NCI-H345 treated with DMSO at 0.1 percent for 48 hours (cell line): Measurements from ENCODE around the gene TPPP2.

Experiments
- DNase-seq: peaks from one replicate; lab custom pipeline; 2025; ENCODE audit not compliant: unreplicated experiment; lab: John Stamatoyannopoulos, UW

Gene TPPP2

GRCh38 chr14:21074398-21075272 lies 44.6 kb downstream of the TPPP2 start:
- no peak for DNase-seq

- DNase-seq = no peak
Measured at GRCh38 chr14:21075719-21076437, 45.9 kb downstream of the TPPP2 start.

- no peak for DNase-seq
Measured at GRCh38 chr14:21077672-21078071, 47.7 kb downstream of the TPPP2 start.

- DNase-seq = no peak
Measured at GRCh38 chr14:21078287-21078686, 48.3 kb downstream of the TPPP2 start.

- no peak for DNase-seq
Measured at GRCh38 chr14:21078726-21079125, 48.7 kb downstream of the TPPP2 start.

GRCh38 chr14:21081521-21082142 lies 51.6 kb downstream of the TPPP2 start:
- no peak for DNase-seq
